IMR-90 (cell line): Measurements from ENCODE around the gene FANK1. TPM values are rescaled to one million over a fixed set of nuclear protein-coding genes. Genes with fewer than 3 reads are reported as not detected.
A peak's percentile ranks its signal among the peaks of the same experiment; 100 is the strongest.

Experiments
- ATAC-seq: fragments of 200-7000 bp; cut with Tn5 transposase; 2 replicates; pipeline ENCODE4 v1.9.1; 2020; ENCODE audit warnings: low read depth, mild to moderate bottlenecking, moderate library complexity
- BruUV-seq: library from RNA; stranded (reverse); fragments of 400-500 nt; replicated peaks from 2 replicates; lab custom pipeline; 2021; lab: Mats Ljungman, UMichigan
- CTCF ChIA-PET: fragments of 300-600 bp; formaldehyde crosslinking; extraction: SDS; loops from one replicate; lab custom pipeline; 2021; ENCODE audit warnings: antibody characterized with exemption; lab: Yijun Ruan, JAX
- POLR2A ChIA-PET: fragments of 300-600 bp; sonication (Branson Sonifier 250); formaldehyde crosslinking; loops from one replicate; lab custom pipeline; 2022; ENCODE audit warnings: antibody characterized with exemption; ENCODE audit not compliant: unreplicated experiment; lab: Charles Lee
- DNase-seq: peaks from one replicate; pipeline ENCODE4 v3.0.0; 2013
- H2AFZ ChIP-seq: replicated peaks from 2 replicates; pipeline ENCODE3; 2013; ENCODE audit warnings: low read length, mild to moderate bottlenecking; ENCODE audit not compliant: poor library complexity
- H2AK5ac ChIP-seq: 2 replicates; pipeline ENCODE4 v1.6.1; 2013; ENCODE audit warnings: low read depth, low read length, inconsistent platforms
- H2AK9ac ChIP-seq: replicated peaks from 2 replicates; pipeline ENCODE3; 2013; ENCODE audit warnings: mild to moderate bottlenecking, low read depth, low read length, moderate library complexity; ENCODE audit not compliant: poor library complexity
- H2BK120ac ChIP-seq: 2 replicates; pipeline ENCODE4 v1.6.1; 2013; ENCODE audit warnings: low read depth, low read length, inconsistent platforms
- H2BK15ac ChIP-seq: 3 replicates; pipeline ENCODE4 v1.6.1; 2013; ENCODE audit warnings: low read depth, low read length, inconsistent platforms
- H2BK20ac ChIP-seq: 2 replicates; pipeline ENCODE4 v1.6.1; 2013; ENCODE audit warnings: low read depth, mild to moderate bottlenecking, inconsistent platforms, low read length, moderate library complexity
- H2BK5ac ChIP-seq: 2 replicates; pipeline ENCODE4 v1.6.1; 2013; ENCODE audit warnings: mild to moderate bottlenecking, low read depth, low read length, inconsistent platforms; ENCODE audit not compliant: poor library complexity, severe bottlenecking
- H3K14ac ChIP-seq: replicated peaks from 2 replicates; pipeline ENCODE4 v1.6.1; 2013; ENCODE audit warnings: low read depth, low read length, inconsistent platforms
- H3K18ac ChIP-seq: 2 replicates; pipeline ENCODE4 v1.6.1; 2013; ENCODE audit warnings: low read depth, low read length, control low read depth
- H3K23ac ChIP-seq: 2 replicates; pipeline ENCODE4 v1.6.1; 2013; ENCODE audit warnings: low read depth, low read length, inconsistent platforms
- H3K27ac ChIP-seq: 2 replicates; pipeline ENCODE4 v1.5.1; 2013; ENCODE audit warnings: mild to moderate bottlenecking, control low read depth, low read length; ENCODE audit not compliant: insufficient read depth
- H3K27me3 ChIP-seq: 2 replicates; pipeline ENCODE4 v1.6.1; 2013; ENCODE audit warnings: low read length; ENCODE audit not compliant: control insufficient read depth, insufficient read depth
- H3K36me3 ChIP-seq: 2 replicates; pipeline ENCODE4 v1.6.1; 2013; ENCODE audit warnings: low read length, mixed read lengths; ENCODE audit not compliant: control insufficient read depth, insufficient read depth
- H3K4ac ChIP-seq: 2 replicates; pipeline ENCODE4 v1.6.1; 2013; ENCODE audit warnings: low read depth, low read length, inconsistent platforms
- H3K4me1 ChIP-seq: 2 replicates; pipeline ENCODE4 v1.6.1; 2013; ENCODE audit warnings: low read length, mixed read lengths; ENCODE audit not compliant: control insufficient read depth, insufficient read depth
- H3K4me2 ChIP-seq: 2 replicates; pipeline ENCODE4 v1.6.1; 2013; ENCODE audit warnings: low read depth, mild to moderate bottlenecking, control low read depth, low read length, moderate library complexity
- H3K4me3 ChIP-seq: 2 replicates; pipeline ENCODE4 v1.5.1; 2013; ENCODE audit warnings: low read depth, mild to moderate bottlenecking, control low read depth, low read length, moderate library complexity; ENCODE audit not compliant: insufficient read depth
- H3K56ac ChIP-seq: 2 replicates; pipeline ENCODE4 v1.6.1; 2013; ENCODE audit warnings: low read length, inconsistent platforms; ENCODE audit not compliant: insufficient read depth; ENCODE audit errors: extremely low read depth
- H3K79me1 ChIP-seq, 2 experiments: 2 replicates each; pipeline ENCODE4 v1.6.1; 2013; ENCODE audit warnings: low read length in 2 of 2, inconsistent platforms in 1 of 2, low read depth in 1 of 2
- H3K9ac ChIP-seq: 2 replicates; pipeline ENCODE4 v1.6.1; 2013; ENCODE audit warnings: low read depth, low read length, control low read depth
- H3K9me1 ChIP-seq: 2 replicates; pipeline ENCODE4 v1.6.1; 2013; ENCODE audit warnings: low read length, inconsistent platforms; ENCODE audit not compliant: insufficient read depth
- H3K9me3 ChIP-seq: 2 replicates; pipeline ENCODE4 v1.6.1; 2013; ENCODE audit warnings: low read length; ENCODE audit not compliant: control insufficient read depth, insufficient read depth
- H4K20me1 ChIP-seq: 2 replicates; pipeline ENCODE4 v1.6.1; 2013; ENCODE audit warnings: low read length, inconsistent platforms; ENCODE audit not compliant: insufficient read depth
- H4K5ac ChIP-seq: 2 replicates; pipeline ENCODE4 v1.6.1; 2013; ENCODE audit warnings: mild to moderate bottlenecking, low read depth, low read length, control low read depth
- H4K8ac ChIP-seq, 2 experiments: 2 replicates each; pipeline ENCODE4 v1.6.1; 2013; ENCODE audit warnings: low read depth in 2 of 2, low read length in 2 of 2, control low read depth in 1 of 2, inconsistent platforms in 1 of 2
- H4K91ac ChIP-seq: 2 replicates; pipeline ENCODE4 v1.6.1; 2013; ENCODE audit warnings: low read depth, low read length, inconsistent platforms; ENCODE audit not compliant: insufficient read depth
- CEBPB ChIP-seq: IDR thresholded peaks from 2 replicates; pipeline ENCODE4 v1.6.1; 2012; ENCODE audit warnings: low read depth, low read length, improper control_type of control experiment
- FOS ChIP-seq: fragments of 150-350 bp; IDR thresholded peaks from 2 replicates; pipeline ENCODE4 v1.6.1; 2016; ENCODE audit warnings: low read depth, low read length
- MXI1 ChIP-seq: IDR thresholded peaks from 2 replicates; pipeline ENCODE4 v1.6.1; 2012; ENCODE audit warnings: low read depth, mild to moderate bottlenecking, low read length, moderate library complexity, borderline replicate concordance
- WGBS, 2 experiments: methylation state at CpG; one replicate each; pipeline versions ENCODE4 v1.1.5 to v1.1.7; 2013; ENCODE audit warnings: missing lambda C conversion rate in 2 of 2; ENCODE audit not compliant: insufficient read length in 1 of 2; ENCODE audit errors: extremely low coverage in 2 of 2; 5-methylcytosine and 5-hydroxymethylcytosine counted together
- dilution Hi-C: fragments of 300-500 bp; cut with HindIII; formaldehyde crosslinking; loops from one replicate; pipeline ENCODE4 v1.14.3; 2018; ENCODE audit warnings: low sequenced_read_pairs; ENCODE audit not compliant: unreplicated experiment
- in situ Hi-C: fragments of 300-500 bp; cut with MboI; formaldehyde crosslinking; loops from 3 replicates; pipeline ENCODE4 v1.14.3; 2019; ENCODE audit warnings: low sequenced_read_pairs, inconsistent platforms, mixed read lengths
- intact Hi-C: fragments of 100-400 bp; cut with micrococcal nuclease; formaldehyde crosslinking; loops from 2 replicates; pipeline ENCODE4 v1.10.0; 2022
- polyA plus RNA-seq, 3 experiments: library from polyadenylated mRNA; depleted of rRNA; stranded (reverse); fragments of >200 nt; gene quantifications; 2 replicates each; pipeline ENCODE4 v1.2.3, GENCODE V29; 2012; ENCODE audit warnings: low replicate concordance in 1 of 3
- total RNA-seq: library from RNA; depleted of rRNA; stranded (reverse); fragments of >200 nt; gene quantifications from 2 replicates; pipeline ENCODE4 v1.2.3, GENCODE V29; 2012

Gene FANK1
- total and polyA plus RNA-seq, 2 of the 4 experiments (the other 2 are of a cell fraction): 0.90 to 2.2 TPM

DNA sequence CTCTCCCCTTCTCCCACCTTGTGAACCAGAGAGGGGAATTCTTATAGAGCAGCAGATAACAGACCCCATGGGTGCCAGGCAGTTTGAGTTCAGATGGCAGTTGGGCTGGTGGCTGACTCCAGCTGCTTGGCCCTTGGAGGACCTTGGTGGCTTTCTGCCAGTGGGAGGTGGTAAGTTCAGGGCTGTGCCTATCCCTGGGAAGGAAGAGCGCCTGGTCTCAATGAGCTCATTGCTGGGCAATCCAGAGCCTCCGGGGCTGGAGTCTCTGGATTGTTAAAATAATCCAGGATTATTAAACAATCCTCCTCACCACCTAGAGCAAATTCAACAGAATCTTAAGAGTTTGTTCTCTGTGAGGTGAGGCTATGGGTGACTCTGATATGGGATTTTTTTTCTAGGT lies 105.2 kb downstream of the FANK1 start:
- Histone ChIP-seq H3K4me3 (no peak overlapping the region), H4K20me1 (no peaks in the 10 kb centered on the region), H3K4me1 (no peaks in the 10 kb centered on the region), H3K14ac (no peak overlapping the region), H3K23ac (no peak overlapping the region), H2AK5ac (no peak overlapping the region), H2AK9ac (no peak overlapping the region), H4K8ac (no peak overlapping the region), H3K27ac (no peak overlapping the region), H2BK15ac (no peak overlapping the region), H3K9ac (no peak overlapping the region), H3K27me3 (peaks cover 30% of the 10 kb centered on the region), H3K9me3 (no peaks in the 10 kb centered on the region), H4K91ac (no peak overlapping the region), H3K4me2 (no peak overlapping the region), H4K5ac (no peak overlapping the region), H2BK120ac (no peak overlapping the region), H3K4ac (no peak overlapping the region), H2AFZ (no peak overlapping the region), H3K18ac (no peak overlapping the region), H3K36me3 (no peaks in the 10 kb centered on the region), H3K9me1 (no peaks in the 10 kb centered on the region), H3K79me1 (no peaks in the 10 kb centered on the region), H2BK20ac (no peak overlapping the region), H2BK5ac (no peak overlapping the region), H3K56ac (no peak overlapping the region)
- intact Hi-C loops (no loop called here), in situ Hi-C loops (no loop called here), dilution Hi-C loops (no loop called here)
- peak; percentile 59 for ATAC-seq
- WGBS, 2 experiments: no CpG with 5 or more reads among the region's 2 CpGs
- no peak for TF ChIP-seq MXI1
- no peak for TF ChIP-seq CEBPB
- TF ChIP-seq FOS: no peak
- ChIA-PET CTCF (no interaction called here), POLR2A (no interaction called here)
- no TSS peak for BruUV-seq
- DNase-seq: no peak
